ENCODE results near the gene FSTL4.
"Not testable (repeated sequence)": the region's sequence is repeated elsewhere in the genome, so short reads cannot be mapped to it uniquely, and the experiment has no call there.

The FSTL4 gene

GRCh38 chr5:133454442-133454841 lies 157.9 kb downstream of the FSTL4 start:
- no peak for DNase-seq (ENCODE audit: low read depth)

DNA sequence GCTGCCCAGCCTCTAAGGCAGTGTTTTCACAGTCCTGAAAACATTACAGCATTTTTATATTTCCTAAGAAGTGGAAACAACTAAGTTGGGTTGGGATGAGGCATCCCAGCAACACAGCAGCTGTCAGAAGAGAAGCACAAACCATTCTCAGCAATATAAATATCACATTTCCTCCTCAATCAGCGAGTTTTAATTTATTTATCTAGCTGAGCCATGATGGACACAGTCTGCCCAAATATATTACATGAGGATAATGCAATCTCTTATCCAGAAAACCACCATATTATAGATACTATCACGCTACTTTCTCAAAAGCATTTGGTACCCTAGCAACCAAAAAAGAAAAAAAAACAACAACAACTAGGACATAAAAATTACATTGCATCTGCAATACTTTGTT lies 158.5 kb downstream of the FSTL4 start:
- DNase-seq (ENCODE audit: low read depth) = no peak

- DNase-seq (ENCODE audit: low read depth) = no peak
These were observed 159.1 kb downstream of the FSTL4 start for GRCh38 chr5:133453084-133453780.

GRCh38 chr5:133451926-133452325 lies 160.4 kb downstream of the FSTL4 start:
- DNase-seq (ENCODE audit: low read depth) = no peak

DNA sequence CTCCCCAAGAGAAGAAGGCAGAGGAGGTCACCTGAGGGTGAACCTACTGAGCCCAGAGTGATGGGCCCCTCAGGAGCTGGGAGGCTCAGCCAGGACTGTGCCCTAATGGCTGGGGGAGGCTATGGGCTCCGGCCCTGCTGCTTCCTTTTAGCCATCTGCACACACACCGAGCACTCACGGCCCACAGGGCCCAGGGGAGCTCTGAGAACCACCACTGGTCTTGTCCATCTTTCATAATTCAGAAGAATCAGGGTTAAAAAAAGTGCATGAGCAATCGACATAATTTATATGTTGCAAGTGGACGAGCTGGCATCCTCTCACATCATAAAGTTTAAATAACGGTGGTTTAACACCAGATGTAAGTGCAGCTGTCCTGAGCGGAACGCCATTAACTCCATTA lies 162.1 kb downstream of the FSTL4 start:
- DNase-seq (ENCODE audit: low read depth) = no peak

GRCh38 chr5:133449181-133449580 lies 163.2 kb downstream of the FSTL4 start:
- no peak for DNase-seq (ENCODE audit: low read depth)

- no peak for DNase-seq (ENCODE audit: low read depth)
These were observed 165.9 kb downstream of the FSTL4 start for GRCh38 chr5:133446440-133446839.

DNA sequence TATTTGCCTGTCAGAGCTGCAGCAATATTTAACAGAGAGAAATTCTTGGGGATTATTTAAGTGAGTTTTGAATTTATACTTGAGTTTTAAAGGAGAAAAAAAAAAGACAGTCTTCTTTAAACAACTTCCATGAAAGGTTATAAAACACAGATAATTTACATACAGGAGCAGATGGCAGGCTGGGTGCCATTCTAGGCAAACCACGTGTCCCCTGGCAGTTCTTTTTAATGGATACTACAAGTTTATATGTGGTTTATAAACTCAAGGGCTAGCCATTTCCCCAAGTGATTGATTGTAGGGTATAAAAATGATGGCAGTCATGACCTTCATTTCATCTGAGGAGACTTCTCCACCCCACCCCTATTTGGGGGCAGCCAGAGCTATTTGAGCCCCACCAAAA lies 166.6 kb downstream of the FSTL4 start:
- no peak for DNase-seq (ENCODE audit: low read depth)

- DNase-seq (ENCODE audit: low read depth) = not testable (repeated sequence)
These were observed 167.1 kb downstream of the FSTL4 start for GRCh38 chr5:133445204-133445603.

DNA sequence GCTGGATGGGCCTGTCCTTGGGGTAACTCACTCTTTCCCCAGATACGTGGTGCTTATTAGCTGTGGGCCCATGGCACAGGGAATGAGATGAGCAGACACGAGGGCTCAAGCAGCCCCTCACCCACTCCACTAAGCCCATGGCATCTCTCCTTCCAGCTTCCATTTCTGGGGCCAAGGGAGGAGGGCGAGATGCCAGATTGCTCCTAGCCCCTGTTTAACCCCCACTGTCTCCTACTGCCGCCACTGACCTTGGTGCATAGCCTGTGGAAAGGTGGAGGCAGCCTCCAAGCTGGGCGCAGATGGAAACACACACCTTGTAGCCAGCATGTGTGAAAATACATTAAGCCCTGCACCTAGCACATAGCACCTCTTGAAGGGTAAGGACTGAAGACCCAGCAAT lies 167.6 kb downstream of the FSTL4 start:
- DNase-seq (ENCODE audit: low read depth) = no peak

DNA sequence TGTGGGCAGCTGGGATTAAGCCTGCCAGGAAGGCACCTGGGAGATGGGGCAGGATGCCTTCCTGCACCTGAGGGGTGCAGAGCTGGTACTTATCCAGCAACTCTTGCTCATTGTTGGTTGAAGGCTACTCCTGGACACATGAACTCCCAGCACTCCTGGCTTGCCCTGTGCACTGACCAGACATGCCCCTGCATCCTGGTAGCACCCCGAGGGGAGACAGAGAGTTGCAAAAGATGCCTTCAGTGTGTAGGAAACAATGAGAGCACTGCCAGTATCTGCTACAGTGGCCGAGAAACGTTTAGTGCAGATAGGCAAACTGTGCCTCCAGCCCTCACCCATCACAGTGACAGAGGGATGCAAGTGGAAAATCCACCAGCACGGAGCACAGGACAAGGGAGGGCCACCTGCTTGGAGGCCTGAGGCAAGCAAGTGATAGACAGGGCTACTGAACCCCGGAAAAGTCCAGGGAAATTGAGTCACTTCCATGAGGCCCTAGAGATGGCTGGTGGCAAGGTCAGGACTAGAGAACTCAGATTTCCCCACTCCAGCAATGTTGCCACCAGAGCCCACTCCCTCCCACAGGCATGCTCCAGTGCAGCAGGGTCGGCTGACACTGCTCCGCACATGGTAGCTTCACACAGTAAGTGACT lies 171.1 kb downstream of the FSTL4 start:
- no peak for DNase-seq (ENCODE audit: low read depth)

DNA sequence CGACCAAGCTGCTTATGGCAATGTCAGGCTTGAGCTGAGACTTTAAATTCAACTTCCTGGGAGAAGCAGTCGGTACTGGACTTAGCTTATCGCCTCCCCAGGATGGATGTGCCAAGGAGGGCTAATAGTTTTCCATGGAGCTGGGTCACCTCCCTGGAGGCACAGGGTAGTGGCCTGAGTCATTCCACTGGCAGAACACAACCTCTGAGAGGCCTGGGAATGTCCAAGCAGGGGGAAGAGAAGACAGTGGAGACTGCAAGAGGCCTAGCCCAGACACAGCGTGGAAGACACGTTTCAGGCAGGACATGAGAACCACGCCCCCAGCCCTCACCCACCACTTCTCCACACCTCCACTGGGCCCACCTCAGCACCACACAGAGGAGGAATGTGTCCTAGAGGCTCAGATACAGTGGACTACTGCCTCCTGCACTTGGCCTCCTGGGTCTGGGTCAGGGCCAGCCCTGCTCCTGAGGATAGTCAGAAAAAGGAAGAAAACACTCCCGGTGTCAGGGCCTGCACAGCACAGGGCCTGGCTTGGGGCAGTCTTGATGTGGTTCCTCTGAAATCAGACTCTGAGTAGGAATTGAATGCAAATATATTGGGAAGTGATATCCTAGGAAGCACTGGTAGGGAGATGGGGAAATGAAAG lies 171.8 kb downstream of the FSTL4 start:
- no peak for DNase-seq (ENCODE audit: low read depth)

GRCh38 chr5:133439859-133440258 lies 172.5 kb downstream of the FSTL4 start:
- DNase-seq (ENCODE audit: low read depth) = no peak

DNA sequence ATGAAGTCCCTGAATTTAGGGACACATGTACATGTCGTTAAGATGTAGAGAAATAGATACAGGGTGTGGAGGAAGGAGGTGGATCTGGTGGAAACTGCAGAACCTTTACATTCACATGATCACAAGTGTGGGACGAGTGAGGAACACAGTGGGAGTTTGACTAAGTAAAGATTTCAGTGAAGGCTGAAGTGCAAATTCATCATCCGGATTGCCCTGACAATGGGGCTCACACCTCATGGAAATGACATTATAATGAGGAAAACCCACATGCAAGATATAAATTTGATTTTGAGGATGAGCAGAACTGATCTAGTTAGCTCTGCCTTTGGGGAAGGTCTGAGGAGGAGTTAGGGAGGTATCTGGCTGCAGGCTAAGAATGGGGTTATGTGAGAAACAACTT lies 173.9 kb downstream of the FSTL4 start:
- DNase-seq (ENCODE audit: low read depth) = no peak

DNA sequence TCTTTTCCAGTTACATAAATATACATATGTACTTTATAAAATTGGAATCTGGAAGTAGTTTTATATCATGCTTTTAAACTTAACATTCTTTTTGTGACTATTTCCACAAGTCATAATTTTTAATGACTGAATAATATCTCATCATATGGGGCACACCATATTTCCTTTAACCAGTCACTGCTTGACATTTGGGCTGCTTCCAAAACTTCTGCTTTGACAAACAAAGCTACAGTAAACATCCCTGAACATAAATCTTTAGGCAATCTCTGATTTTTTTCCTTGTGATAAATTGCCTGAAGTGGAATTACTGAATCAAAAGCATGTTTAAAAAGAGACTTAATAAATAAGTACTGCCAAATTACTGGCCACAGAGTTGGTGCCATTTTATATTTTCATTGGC lies 178.0 kb downstream of the FSTL4 start:
- DNase-seq (ENCODE audit: low read depth) = no peak

- DNase-seq (ENCODE audit: low read depth) = no peak
These were observed 178.7 kb downstream of the FSTL4 start for GRCh38 chr5:133433641-133434040.

- no peak for DNase-seq (ENCODE audit: low read depth)
These were observed 179.3 kb downstream of the FSTL4 start for GRCh38 chr5:133432956-133433532.

DNA sequence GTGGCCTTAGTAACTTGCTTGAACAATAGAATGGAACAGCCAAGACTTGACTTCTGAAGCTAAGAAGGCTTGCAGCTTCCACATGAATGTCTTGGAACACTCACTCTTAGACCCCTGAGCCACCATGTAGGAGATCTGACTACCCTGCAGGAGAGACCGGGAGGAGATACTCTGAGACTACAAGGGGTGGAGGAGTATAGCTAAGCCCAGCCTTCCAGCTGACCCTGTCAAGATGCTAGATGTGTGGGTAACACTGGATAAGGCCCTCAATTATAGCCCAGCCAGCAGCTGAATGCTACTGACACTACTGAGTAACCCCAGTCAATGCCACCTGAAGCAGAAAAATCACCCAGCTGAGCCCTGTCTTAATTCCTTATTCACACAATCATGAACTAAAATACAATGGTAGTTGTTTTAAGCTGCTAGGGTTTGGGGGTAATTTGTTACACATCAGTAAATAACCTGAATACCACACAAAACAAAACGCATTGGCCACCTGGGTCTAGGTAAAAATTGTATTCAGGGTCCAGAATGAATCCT lies 180.9 kb downstream of the FSTL4 start:
- no peak for DNase-seq (ENCODE audit: low read depth)

DNA sequence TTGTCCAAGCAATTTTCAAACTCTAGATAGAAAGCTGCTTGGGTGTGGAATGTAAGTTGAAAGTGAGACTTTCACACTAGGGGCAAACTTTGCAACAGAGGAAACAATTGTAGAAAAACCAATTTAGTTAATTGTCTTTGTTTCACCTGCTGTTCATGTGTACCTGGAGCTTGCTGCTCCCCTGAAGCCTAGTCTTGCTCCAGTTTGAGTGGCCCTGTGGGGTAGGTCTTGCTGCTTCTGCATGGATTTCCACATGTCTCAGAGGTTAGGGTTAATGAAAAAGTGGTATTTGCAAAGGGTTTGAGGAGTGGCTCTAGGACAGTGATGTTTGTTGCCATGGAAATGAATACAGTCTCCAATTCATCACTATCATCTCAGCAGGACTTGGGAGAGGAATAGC lies 182.2 kb downstream of the FSTL4 start:
- DNase-seq (ENCODE audit: low read depth) = no peak

DNA sequence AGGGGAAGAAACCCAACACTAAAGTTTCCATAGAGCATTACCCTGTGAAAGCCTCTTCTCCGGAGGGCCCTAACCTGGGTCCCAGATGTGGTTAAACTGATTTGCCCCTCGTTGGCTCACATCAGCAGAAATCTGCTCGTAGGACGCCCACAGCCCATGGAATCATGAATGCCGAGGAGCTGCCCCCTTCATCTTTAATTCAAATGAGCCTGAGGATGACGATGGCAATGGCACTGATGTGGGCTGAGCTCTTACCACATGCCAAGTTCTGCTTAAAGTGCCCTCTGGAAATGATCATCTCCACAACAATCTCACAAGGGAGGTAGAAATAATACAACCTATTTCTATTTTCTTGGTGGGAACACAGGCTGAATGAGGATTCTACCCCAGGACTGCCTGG lies 183.3 kb downstream of the FSTL4 start:
- no peak for DNase-seq (ENCODE audit: low read depth)

GRCh38 chr5:133428072-133428660 lies 184.2 kb downstream of the FSTL4 start:
- no peak for DNase-seq (ENCODE audit: low read depth)

- peak; percentile 2 for DNase-seq (ENCODE audit: low read depth)
These were observed 185.1 kb downstream of the FSTL4 start for GRCh38 chr5:133427121-133427777.
